Measurements from ENCODE around the gene CELF2. TPM values are rescaled to one million over a fixed set of nuclear protein-coding genes. Genes with fewer than 3 reads are reported as not detected.

Gene CELF2
- total RNA-seq, 1 donor from 2014 or later, result 31.8 TPM

GRCh38 chr10:11379771-11380170 lies 362.1 kb downstream of the CELF2 start:
- Histone ChIP-seq H3K9me3 (ENCODE audit: control insufficient read depth in 3 of 3, low read length in 3 of 3) (no peaks in the 10 kb centered on the region), H3K27me3 (ENCODE audit: control insufficient read depth in 3 of 3, insufficient read depth in 3 of 3, low read length in 3 of 3) (peaks cover 6 to 17% (median 6%) of the 10 kb centered on the region in 3 donors), H3K36me3 (ENCODE audit: control insufficient read depth in 3 of 3, insufficient read depth in 3 of 3, low read length in 3 of 3) (no peaks in the 10 kb centered on the region), H3K9ac (ENCODE audit: low read depth in 1 of 3, low read length in 3 of 3) (no peak overlapping the region), H3K4me3 (ENCODE audit: low read length in 3 of 3) (no peak overlapping the region), H3K27ac (ENCODE audit: low read depth, low read length) (no peak overlapping the region), H3K4me1 (ENCODE audit: control insufficient read depth in 3 of 3, insufficient read depth in 3 of 3, low read length in 3 of 3) (peaks cover 0 to 8% (median 6%) of the 10 kb centered on the region in 3 donors)

- H3K4me1 ChIP-seq (ENCODE audit: control insufficient read depth in 3 of 3, insufficient read depth in 3 of 3, low read length in 3 of 3), result peaks cover 0 to 8% (median 6%) of the 10 kb centered on the region in 3 donors
- peaks cover 6 to 17% (median 6%) of the 10 kb centered on the region in 3 donors for H3K27me3 ChIP-seq (ENCODE audit: control insufficient read depth in 3 of 3, insufficient read depth in 3 of 3, low read length in 3 of 3)
- no peak overlapping the region for H3K4me3 ChIP-seq (ENCODE audit: low read length in 3 of 3)
- H3K9me3 ChIP-seq (ENCODE audit: control insufficient read depth in 3 of 3, low read length in 3 of 3), result no peaks in the 10 kb centered on the region
- no peak overlapping the region for H3K9ac ChIP-seq (ENCODE audit: low read depth in 1 of 3, low read length in 3 of 3)
- H3K27ac ChIP-seq (ENCODE audit: low read depth, low read length), result no peak overlapping the region
- no peaks in the 10 kb centered on the region for H3K36me3 ChIP-seq (ENCODE audit: control insufficient read depth in 3 of 3, insufficient read depth in 3 of 3, low read length in 3 of 3)
Measured at GRCh38 chr10:11381023-11381422, 363.4 kb downstream of the CELF2 start.

GRCh38 chr10:11381511-11381910 lies 363.8 kb downstream of the CELF2 start:
- Histone ChIP-seq H3K9me3 (ENCODE audit: control insufficient read depth in 3 of 3, low read length in 3 of 3) (no peaks in the 10 kb centered on the region), H3K4me1 (ENCODE audit: control insufficient read depth in 3 of 3, insufficient read depth in 3 of 3, low read length in 3 of 3) (peaks cover 0 to 8% (median 6%) of the 10 kb centered on the region in 3 donors), H3K4me3 (ENCODE audit: low read length in 3 of 3) (no peak overlapping the region), H3K27me3 (ENCODE audit: control insufficient read depth in 3 of 3, insufficient read depth in 3 of 3, low read length in 3 of 3) (peaks cover 6 to 17% (median 6%) of the 10 kb centered on the region in 3 donors), H3K27ac (ENCODE audit: low read depth, low read length) (no peak overlapping the region), H3K9ac (ENCODE audit: low read depth in 1 of 3, low read length in 3 of 3) (no peak overlapping the region), H3K36me3 (ENCODE audit: control insufficient read depth in 3 of 3, insufficient read depth in 3 of 3, low read length in 3 of 3) (no peaks in the 10 kb centered on the region)

GRCh38 chr10:11382187-11382586 lies 364.5 kb downstream of the CELF2 start:
- H3K4me1 ChIP-seq (ENCODE audit: control insufficient read depth in 3 of 3, insufficient read depth in 3 of 3, low read length in 3 of 3), result peaks cover 2 to 8% (median 8%) of the 10 kb centered on the region in 3 donors

GRCh38 chr10:11386044-11386443 lies 368.4 kb downstream of the CELF2 start:
- no peaks in the 10 kb centered on the region for H3K9me3 ChIP-seq (ENCODE audit: control insufficient read depth in 3 of 3, low read length in 3 of 3)
- H3K27ac ChIP-seq (ENCODE audit: low read depth, low read length), result no peak overlapping the region
- H3K36me3 ChIP-seq (ENCODE audit: control insufficient read depth in 3 of 3, insufficient read depth in 3 of 3, low read length in 3 of 3), result no peaks in the 10 kb centered on the region
- H3K27me3 ChIP-seq (ENCODE audit: control insufficient read depth in 3 of 3, insufficient read depth in 3 of 3, low read length in 3 of 3), result peaks cover 0 to 8% (median 3%) of the 10 kb centered on the region in 3 donors
- no peak overlapping the region for H3K9ac ChIP-seq (ENCODE audit: low read depth in 1 of 3, low read length in 3 of 3)
- H3K4me1 ChIP-seq (ENCODE audit: control insufficient read depth in 3 of 3, insufficient read depth in 3 of 3, low read length in 3 of 3), result peaks cover 0 to 7% (median 3%) of the 10 kb centered on the region in 3 donors
- H3K4me3 ChIP-seq (ENCODE audit: low read length in 3 of 3), result no peak overlapping the region

More at GRCh38 chr10:11382187-11382586, 364.5 kb downstream of the CELF2 start:
- Histone ChIP-seq H3K9ac (ENCODE audit: low read depth in 1 of 3, low read length in 3 of 3) (no peak overlapping the region), H3K9me3 (ENCODE audit: control insufficient read depth in 3 of 3, low read length in 3 of 3) (no peaks in the 10 kb centered on the region), H3K36me3 (ENCODE audit: control insufficient read depth in 3 of 3, insufficient read depth in 3 of 3, low read length in 3 of 3) (no peaks in the 10 kb centered on the region), H3K27me3 (ENCODE audit: control insufficient read depth in 3 of 3, insufficient read depth in 3 of 3, low read length in 3 of 3) (peaks cover 6 to 17% (median 6%) of the 10 kb centered on the region in 3 donors), H3K4me3 (ENCODE audit: low read length in 3 of 3) (no peak overlapping the region), H3K27ac (ENCODE audit: low read depth, low read length) (no peak overlapping the region)
